Amygdala (tissue), 56 donors: ENCODE results near the gene MATK.
"Not testable (repeated sequence)": the region's sequence is repeated elsewhere in the genome, so short reads cannot be mapped to it uniquely, and the experiment has no call there.

Experiments used
- DNase-seq, 56 donors: peaks; one replicate each; lab custom pipeline; 2025; lab: John Stamatoyannopoulos, UW

The MATK gene

DNA sequence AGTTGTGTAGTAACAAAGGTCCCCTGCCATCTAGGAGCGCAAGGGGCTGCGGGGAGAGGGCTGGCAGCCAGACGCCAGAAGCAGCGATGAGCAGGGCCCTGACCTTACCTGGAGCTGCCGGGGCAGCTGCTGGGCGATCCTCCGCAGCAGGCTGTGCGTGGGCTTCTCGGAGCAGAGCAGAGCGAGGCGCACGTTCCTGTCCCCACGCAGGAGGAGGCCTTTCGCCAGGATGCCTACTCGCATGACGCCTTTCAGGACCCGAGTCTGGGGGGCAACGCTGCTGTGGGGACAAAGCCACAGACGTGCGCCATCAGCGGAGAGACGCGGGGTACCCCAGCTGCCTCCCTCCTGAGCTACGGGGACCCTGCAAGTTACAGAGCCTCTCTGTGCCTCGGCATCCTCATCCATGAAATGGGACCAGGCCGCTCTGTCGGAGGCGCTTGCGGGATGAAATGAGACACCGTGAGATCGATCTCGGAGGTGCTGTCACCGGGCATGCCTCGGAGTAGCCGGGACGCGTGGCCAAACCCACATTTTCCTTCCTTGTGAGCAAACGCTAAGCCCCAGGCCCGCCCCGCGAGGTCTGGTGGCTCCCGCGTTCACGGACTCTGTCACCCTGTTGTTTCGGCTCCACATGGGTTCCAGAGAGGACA lies 30.5 kb upstream of the MATK start:
- no peak for DNase-seq

DNA sequence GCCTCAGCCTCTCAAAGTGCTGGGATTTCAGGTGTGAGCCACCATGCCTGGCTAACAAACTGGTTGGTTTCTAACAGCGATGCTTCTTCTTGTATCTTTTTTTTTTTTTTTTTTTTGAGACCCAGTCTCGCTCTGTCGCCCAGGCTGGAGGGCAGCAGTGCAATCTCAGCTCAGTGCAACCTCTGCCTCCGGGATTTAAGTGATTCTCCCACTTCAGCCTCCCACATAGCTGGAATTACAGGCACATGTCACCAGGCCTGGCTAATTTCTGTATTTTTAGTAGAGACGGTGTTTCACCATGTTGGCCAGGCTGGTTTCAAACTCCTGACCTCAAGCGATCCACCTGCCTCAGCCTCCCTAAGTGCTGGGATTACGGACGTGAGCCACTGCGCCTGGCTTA lies 30.0 kb upstream of the MATK start:
- DNase-seq, result not testable (repeated sequence)

DNA sequence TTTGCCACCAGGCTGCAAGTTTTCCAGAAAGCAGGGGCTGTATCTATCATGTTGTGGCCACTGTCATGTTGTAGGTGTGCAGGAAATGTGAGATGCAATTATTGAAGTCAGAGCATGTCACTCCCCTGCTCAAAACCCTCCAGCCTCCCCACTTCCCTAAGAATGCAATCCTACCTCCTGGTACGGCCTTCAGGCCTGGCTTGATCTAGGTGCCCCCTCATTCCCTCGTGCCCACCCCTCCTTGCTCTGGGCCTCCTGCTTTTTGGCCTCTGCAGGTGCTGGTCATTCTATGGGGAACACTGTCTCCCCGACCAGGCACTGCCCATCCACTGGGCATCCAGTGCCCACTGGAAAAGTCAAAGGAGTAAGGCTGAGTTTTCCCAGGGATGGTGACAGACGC lies 28.5 kb upstream of the MATK start:
- no peak for DNase-seq

DNA sequence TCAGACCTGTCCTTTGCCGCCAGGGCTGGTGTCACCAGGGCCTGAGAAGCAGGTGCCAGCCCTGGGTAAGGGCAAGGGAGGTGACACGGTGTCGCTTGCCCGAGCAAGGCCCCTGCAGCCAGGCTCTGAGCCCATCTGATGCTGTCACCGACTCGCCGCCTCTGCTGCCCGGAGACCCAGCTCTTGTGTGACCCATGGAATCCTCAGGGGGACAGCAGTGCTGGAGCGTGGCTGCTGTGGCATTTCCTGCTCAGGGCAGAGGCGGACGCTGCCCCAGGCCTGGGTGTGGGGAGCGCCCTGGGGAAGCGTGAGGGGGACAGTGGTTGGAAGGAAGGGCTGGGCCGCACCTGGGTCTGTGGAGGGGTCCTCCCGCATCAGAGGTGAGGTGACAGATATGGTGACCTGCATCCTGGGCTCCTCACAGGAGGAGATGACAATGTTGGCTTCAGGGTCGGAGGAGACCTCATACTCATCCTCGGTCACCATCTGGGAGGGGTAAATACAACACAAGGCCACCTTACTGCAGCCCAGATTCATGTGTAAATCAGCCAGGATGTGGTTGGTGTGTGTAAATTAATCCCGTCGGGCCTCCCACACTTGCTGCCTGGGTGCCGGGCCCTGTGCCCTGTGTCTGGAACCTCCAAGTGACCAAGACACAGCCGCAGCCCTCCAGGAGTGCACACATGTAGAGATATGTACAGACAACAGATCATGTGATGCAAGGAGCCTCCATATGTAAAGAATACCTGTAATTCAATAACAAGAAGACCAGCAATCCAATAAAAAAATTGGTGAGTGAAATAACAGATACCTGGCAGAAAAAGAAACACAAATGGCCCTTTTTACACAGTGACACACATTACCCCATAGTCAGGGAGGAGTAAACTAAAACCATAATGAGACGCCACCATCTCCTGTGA lies 27.6 kb upstream of the MATK start:
- DNase-seq, result no peak

DNA sequence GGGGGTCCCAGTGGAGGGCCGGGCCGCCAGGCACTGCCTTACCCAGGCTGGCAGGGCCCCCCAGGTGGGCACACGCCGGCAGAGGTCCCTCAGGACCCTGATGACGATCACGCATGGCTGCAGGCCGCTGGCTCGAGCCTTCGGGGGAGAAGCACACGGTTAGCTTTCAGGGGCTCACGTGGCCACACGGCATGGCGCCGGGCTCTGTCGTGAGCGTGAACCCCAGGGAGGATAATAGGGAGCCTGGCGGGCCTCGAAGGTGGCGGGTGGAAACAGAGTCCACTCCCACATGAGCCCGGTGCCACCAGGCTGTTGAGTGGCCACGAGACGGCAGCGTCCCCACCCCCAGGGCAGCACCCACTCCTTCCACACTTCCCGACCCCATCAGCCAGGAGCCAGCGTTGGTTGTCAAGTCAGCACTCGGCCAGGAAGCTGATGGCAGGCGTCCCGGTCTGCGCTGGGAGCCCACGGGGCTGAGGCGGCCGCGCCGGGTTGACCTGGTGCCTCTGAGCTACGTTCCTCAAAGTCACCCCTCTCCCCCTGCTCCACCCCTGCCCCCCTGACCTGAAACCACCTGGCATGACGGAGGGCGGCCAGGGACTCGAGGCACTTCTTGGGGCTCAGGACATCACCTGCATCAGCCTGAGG lies 24.7 kb upstream of the MATK start:
- DNase-seq, result peak in 1 of 56 donors; percentile 11

DNA sequence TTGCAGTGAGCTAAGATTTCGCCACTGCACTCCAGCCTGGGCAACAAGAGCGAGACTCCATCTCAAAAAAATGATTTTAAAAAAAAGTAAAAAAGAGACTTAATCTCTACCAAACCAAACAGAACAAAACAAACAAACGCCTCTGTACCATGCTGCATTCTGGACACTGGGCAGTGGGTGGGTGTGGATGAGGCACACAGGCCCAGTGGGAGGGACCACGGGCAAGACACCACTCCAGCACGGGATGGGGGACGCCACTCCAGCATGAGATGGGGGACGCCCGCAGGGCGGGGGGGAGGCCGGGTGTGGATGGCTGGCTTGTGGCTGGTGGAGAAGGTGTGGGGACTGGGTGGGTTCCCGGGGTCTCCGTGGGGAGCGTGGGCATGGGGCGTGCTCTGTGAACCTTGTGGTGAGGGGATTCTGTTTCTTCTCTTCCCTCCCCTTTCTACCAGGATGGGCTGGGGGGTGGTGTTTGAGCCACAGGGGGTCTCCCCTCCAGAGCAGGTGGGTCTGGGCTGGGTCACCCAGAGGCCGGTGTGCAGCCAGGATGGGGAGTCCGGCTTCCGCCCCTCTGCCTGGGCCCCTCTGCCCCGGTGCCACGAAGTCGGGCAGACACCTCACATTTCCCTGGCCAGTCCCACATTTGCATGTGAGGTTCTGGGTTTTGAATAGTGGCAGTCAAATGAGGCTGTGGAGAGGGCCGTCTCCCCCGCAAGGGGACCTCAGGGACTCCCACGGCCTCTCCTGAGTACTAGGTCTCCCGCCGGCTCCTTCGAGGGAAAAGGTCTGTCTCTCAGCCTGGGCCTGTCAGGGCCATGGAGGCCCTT lies 23.9 kb upstream of the MATK start:
- DNase-seq, result no peak

DNA sequence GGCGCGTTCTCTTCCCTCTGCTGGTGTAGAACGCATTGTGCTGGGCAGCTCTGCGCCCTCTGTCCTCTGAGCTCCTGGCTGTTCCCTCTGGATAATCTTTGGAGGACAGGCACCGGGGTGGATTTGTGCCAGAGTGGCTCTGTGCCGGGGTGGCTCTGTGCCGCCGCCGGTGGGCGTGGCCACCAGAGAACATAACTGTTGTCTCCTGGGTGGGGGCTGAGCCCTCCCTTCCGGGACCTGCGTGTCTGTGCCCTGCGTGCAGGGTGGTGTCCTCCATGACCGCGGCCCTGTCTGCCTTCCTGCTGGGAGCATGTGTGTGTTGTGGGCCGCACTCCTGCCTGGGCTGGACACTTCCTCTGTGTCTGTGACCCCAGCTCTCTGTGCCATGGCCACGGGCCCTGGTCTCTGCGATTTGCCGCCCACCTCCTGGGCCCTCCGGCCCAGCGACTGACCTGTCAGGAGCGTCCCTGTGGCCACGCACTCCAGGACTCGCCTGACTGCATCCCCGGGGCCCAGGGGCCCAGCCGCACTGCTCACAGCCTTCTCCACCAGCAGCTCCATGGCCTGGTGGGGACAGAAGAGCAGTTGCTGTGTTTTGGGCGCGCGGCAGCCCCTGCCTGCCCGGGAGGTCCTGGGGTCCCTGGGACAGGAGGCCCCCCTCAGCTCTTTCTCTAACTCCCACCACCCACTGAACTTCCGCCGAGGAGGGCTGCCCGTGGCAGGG lies 22.4 kb upstream of the MATK start:
- DNase-seq, result no peak

DNA sequence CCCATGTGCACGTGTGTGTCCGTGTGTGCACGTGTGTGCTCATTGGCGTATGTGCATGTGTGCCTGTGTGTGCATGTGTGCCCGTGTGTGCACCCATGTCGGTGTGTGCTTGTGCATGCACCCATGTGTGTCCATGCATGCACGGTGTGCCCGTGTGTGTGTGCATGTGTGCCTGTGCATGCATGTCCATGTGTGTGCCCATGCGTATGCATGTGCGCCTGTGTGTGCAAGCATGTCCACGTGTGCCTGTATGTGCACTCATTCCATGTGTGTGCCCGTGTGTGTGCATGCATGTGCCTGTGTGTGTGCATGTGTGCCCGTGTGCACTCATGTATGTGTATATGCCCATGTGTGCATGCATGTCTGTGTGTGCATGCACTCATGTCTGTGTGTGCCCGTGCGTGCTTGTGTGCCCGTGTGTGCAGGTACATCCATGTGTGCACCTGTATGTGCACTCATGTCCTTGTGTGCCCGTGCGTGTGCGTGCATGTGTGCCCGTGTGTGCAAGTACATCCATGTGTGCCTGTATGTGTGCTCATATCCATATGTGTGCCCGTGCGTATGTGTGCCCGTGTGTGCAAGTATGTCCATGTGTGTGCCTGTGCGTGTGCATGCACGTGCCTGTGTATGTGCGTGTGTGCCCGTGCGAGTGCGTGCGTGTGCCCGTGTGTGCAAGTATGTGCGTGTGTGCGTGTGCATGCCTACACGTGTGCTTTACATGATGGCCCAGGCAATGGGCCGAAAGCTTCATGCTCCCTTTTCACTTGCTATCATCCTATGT lies 21.6 kb upstream of the MATK start:
- no peak for DNase-seq

DNA sequence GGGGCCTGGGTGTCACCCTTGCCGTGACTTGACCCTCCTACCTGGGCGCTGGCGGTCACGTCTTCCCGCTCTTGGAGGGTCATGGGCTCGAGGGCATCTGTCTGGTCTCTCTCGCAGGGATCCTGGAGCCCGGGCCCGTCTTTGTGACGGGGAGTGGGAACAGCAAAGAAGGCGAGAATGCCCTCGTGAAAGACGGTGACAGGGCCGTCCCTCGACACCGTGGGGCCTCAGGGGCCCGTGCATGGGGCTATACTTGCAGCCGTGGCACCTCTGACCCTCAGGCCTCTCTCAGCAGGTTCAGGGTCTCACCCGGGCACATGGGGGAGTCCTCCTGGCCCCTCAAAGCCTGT lies 20.9 kb upstream of the MATK start:
- no peak for DNase-seq

DNA sequence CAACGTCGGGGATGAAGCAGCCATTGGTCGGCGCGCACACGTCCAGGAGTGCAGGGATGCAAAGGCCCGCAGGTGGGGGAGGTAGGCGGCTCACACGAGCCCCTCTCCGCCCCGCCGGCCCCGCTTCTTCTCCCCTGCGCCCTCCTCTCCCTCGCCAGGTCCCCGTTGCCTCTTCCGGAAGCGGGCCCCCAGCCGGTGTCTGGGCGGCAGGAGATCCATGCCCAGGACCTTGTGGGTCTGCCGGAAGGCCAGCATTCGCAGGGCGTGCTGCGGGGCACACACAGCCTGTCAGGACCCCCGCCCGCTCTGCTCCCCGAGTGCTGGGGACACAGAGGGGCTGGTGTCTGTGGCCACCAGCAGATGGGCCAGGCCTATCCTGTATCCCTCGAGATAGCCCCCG lies 19.7 kb upstream of the MATK start:
- DNase-seq, result no peak

DNA sequence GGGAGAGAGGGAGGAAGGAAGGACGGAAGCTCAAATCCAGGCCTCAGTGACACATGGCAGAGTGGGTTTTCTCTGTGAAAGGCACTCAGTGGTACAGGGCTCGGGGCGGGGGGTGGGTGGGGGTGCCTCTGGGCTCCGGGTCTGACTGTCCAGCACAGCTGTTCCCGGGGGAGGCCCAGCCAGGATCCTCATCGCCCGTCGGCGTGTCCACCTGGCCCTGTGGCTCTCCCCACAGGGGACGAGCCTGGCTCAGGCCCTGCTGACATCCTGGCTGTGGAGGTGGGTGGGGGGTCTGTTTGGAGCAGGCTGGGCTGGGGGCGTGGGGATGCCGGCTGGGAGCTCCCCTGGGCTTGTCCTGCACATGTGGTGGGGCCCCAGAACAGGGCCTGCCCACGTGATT lies 18.2 kb upstream of the MATK start:
- no peak for DNase-seq

DNA sequence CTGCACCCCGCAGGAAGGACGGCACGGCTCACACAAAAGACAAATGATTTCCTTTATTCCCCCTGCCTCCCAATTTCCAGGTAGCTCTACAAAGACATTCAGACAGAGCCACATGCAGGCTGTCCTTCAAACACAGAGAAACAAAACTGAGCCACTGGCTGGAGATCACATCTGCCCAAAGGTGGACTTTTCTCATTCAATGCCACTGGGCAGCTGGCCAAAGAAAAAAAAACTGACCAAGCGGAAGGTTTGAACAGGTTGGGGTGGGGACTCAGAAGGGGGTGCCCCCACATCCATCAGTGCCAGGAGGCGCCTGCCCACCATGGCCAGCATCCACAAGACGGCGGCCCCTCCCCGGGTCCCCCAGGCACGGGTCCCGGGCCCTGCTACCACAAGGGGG lies 17.8 kb upstream of the MATK start:
- DNase-seq, result no peak

DNA sequence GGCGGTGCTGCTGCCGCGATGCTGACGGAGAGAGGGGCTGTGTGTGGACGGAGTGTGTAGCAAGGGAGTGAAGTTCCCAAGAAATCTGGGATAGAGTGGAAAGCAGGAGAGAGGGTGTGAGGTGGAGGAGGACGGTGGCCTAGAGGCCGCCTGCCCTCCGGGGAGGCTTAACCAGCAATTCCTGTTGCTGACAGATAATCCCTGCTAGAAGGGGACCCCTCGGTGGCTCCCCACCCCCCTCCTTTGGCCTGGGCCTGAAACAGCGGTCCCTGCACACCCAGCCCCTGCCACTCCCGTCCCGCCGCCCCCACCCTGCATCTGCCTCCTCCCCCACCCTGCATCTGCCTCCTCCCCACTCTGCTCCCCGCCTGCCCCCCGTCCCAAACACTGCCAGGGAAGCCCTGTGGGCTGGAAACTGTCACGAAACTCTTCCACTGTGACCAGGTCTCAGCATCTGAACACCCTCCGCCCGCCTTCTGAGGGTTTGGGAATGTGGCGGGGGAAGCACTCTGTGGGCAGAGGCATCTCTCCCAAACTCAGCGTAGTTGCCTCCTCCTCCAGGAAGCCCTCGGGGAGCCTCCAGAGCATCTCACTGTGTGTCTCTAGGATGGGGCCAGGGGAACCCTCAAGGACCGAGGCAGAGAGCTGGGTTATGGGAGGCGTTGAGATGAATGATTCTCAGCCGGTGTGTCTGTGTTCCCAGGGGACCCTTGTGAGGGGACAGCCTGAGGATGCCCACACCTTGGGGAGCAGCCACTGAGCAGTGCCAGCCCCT lies 17.1 kb upstream of the MATK start:
- no peak for DNase-seq

DNA sequence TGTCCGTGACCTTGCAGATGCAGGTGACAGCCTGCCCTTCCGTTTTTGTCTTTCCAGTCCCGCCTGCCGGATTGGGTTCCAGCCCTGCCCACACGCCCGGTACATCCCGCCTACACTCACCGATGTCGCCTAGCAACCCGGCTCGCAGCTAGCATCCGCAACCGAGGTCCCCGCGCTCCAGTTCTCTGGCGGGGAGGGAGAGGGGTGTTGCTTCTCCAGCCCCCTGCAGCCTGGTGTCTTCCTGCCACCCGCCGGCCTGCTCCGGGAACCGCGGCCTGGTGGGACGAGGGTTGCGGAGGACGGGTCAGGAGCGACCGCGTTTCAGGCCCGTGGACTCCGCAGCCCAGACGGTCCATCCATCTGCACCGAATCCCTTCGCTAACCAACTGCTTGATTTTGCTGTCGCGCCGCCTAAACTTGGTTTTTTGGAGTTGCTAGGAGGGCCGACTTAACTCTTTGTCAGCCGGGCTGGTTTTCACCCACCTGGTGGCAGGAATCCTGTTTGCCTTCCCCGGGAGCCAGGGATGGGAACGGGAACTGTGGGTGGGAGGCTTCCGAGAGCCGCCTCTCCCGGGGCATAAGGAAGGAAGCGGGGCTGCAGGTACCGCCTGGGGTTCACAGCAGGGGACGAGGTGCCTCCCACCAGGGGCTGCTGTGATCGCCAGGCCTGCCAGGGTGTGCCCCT lies 15.4 kb upstream of the MATK start:
- DNase-seq, result peak in 45 of 56 donors; percentile 8 to 70 (median 48)

DNA sequence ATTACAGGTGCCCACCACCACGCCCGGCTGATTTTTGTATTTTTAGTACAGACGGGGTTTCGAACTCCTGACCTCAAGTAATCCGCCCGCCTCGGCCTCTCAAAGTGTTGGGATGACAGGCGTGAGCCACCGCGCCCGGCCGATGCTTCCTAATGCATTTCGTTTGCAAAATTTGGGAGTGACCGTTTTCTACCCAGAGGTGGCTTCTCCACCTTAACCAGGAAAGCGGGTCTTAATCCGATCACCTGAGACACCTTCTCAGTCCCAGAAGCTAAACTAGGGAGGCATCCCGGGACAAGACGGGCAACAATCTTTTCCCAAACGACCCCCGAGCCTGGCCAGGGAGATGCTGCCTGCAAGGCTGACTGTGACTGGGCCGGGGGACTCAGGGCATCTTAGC lies 14.8 kb upstream of the MATK start:
- no peak for DNase-seq

DNA sequence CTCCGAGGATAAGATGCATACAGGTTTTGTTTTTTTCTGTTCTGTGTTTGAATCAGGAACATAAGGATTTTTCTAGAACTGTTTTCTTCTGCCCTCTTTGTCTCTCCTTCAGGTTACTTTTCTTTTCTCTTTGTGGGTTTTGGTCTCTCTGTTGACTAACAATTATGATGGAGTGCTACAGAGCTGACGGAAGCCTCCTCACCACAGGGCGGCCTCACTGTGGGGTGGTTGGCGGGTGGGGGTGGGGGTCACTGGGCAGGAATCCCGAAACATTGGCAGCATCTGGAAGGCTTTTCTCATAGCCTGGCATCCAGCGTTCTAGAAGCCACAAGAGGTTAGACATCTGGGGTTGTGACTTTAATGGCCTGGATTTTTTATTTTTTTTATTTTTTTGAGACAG lies 12.0 kb upstream of the MATK start:
- no peak for DNase-seq

DNA sequence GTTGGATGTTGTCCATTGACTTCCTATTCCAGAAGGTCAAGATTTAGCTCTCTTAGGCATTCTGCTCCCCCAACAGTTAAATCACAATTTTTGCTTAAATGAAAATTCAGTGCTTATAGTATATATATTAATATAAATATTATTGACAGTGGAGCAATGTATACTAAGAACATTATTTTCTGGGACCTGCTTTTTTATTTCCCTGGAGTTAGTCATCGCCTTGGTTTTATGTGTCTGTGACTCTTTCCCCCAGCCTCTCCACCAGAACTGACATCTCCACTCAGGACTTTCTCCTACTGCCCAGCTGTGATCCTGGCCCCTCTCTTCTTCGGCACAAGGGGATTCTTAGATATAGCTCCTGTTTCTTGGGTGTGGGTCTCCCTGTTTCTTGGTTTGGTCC lies 10.2 kb upstream of the MATK start:
- no peak for DNase-seq

DNA sequence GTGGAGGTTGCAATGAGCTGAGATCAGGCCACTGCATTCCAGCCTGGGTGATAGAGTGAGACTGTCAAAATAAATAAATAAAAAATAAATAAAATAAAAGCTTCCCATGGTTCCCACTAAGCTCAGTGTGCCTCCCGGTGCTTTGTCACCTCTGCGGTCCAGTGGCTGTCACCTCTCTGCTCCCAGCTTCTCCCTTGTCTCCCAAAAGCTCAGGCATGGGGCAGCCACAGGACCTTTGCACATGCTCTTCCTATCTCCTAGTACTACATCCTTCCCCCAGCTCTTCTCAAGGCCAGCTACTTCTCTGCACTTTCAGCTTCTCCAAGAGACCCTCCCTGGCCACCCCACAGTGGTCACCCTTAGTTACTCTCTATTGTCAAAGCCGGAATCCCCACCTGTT lies 7.6 kb upstream of the MATK start:
- no peak for DNase-seq
